H9 (cell line): ENCODE data around the gene UGT3A1. TPM values are rescaled to one million over a fixed set of nuclear protein-coding genes. Genes with fewer than 3 reads are reported as not detected.

ENCODE experiments used
- DNase-seq: peaks from one replicate; pipeline ENCODE4 v3.0.0-alpha.2; 2017
- H2AFZ ChIP-seq: one replicate; pipeline ENCODE4 v1.6.1; 2013; ENCODE audit warnings: mild to moderate bottlenecking, low read length, control low read depth, moderate library complexity
- H2AK5ac ChIP-seq: 2 replicates; pipeline ENCODE4 v1.6.1; 2013; ENCODE audit warnings: low read length, control low read depth, mixed read lengths; ENCODE audit not compliant: insufficient read length
- H2BK120ac ChIP-seq: one replicate; pipeline ENCODE4 v1.6.1; 2013; ENCODE audit warnings: low read depth, mild to moderate bottlenecking, low read length, control low read depth, inconsistent platforms; ENCODE audit not compliant: poor library complexity, severe bottlenecking
- H2BK12ac ChIP-seq: 2 replicates; pipeline ENCODE4 v1.6.1; 2013; ENCODE audit warnings: low read length, control low read depth, mixed read lengths, low read depth; ENCODE audit not compliant: insufficient read length
- H2BK15ac ChIP-seq: 2 replicates; pipeline ENCODE4 v1.6.1; 2013; ENCODE audit warnings: low read depth, low read length, control low read depth
- H2BK20ac ChIP-seq: one replicate; pipeline ENCODE4 v1.6.1; 2013; ENCODE audit warnings: low read depth, mild to moderate bottlenecking, low read length, control low read depth, inconsistent platforms; ENCODE audit not compliant: poor library complexity, severe bottlenecking
- H2BK5ac ChIP-seq: 2 replicates; pipeline ENCODE4 v1.6.1; 2013; ENCODE audit warnings: low read length, control low read depth, mixed read lengths; ENCODE audit not compliant: insufficient read length
- H3K14ac ChIP-seq: 2 replicates; pipeline ENCODE4 v1.6.1; 2013; ENCODE audit warnings: low read length, control low read depth; ENCODE audit not compliant: insufficient read depth
- H3K18ac ChIP-seq: 2 replicates; pipeline ENCODE4 v1.6.1; 2013; ENCODE audit warnings: low read depth, mild to moderate bottlenecking, mixed read lengths, low read length, control low read depth; ENCODE audit not compliant: insufficient read length
- H3K23ac ChIP-seq: 2 replicates; pipeline ENCODE4 v1.6.1; 2013; ENCODE audit warnings: low read length, control low read depth, mixed read lengths, low read depth; ENCODE audit not compliant: insufficient read length
- H3K23me2 ChIP-seq: 2 replicates; pipeline ENCODE4 v1.6.1; 2013; ENCODE audit warnings: low read depth, mild to moderate bottlenecking, mixed read lengths, low read length, control low read depth; ENCODE audit not compliant: insufficient read length, poor library complexity, severe bottlenecking
- H3K27ac ChIP-seq: 2 replicates; pipeline ENCODE4 v1.5.1; 2013; ENCODE audit warnings: low read length, control low read depth, mixed read lengths, low read depth; ENCODE audit not compliant: insufficient read length
- H3K27me3 ChIP-seq: 2 replicates; pipeline ENCODE4 v1.6.1; 2013; ENCODE audit warnings: low read length, control low read depth, inconsistent platforms; ENCODE audit not compliant: insufficient read depth
- H3K4ac ChIP-seq: 2 replicates; pipeline ENCODE4 v1.6.1; 2013; ENCODE audit warnings: low read depth, mild to moderate bottlenecking, control low read depth, inconsistent platforms, low read length, moderate library complexity
- H3K4me1 ChIP-seq: 2 replicates; pipeline ENCODE4 v1.6.1; 2013; ENCODE audit warnings: low read length, control low read depth, inconsistent platforms; ENCODE audit not compliant: insufficient read depth
- H3K4me2 ChIP-seq: 2 replicates; pipeline ENCODE4 v1.6.1; 2013; ENCODE audit warnings: low read length, control low read depth, mixed read lengths; ENCODE audit not compliant: insufficient read length, insufficient read depth
- H3K56ac ChIP-seq: 2 replicates; pipeline ENCODE4 v1.6.1; 2013; ENCODE audit warnings: low read depth, mild to moderate bottlenecking, mixed read lengths, low read length, control low read depth; ENCODE audit not compliant: insufficient read length
- H3K79me1 ChIP-seq: 2 replicates; pipeline ENCODE4 v1.6.1; 2013; ENCODE audit warnings: low read depth, mild to moderate bottlenecking, moderate library complexity, low read length, control low read depth, inconsistent platforms; ENCODE audit not compliant: insufficient read depth, poor library complexity, severe bottlenecking
- H3K79me2 ChIP-seq: 2 replicates; pipeline ENCODE4 v1.6.1; 2013; ENCODE audit warnings: low read length, control low read depth, inconsistent platforms; ENCODE audit not compliant: insufficient read depth
- H3K9ac ChIP-seq: 2 replicates; pipeline ENCODE4 v1.6.1; 2013; ENCODE audit warnings: low read length, control low read depth, mixed read lengths; ENCODE audit not compliant: insufficient read length; ENCODE audit errors: extremely low read depth
- H3K9me3 ChIP-seq: one replicate; pipeline ENCODE4 v1.6.1; 2013; ENCODE audit warnings: low read depth, low read length, inconsistent platforms; ENCODE audit not compliant: control insufficient read depth
- H3T11ph ChIP-seq: one replicate; pipeline ENCODE4 v1.6.1; 2013; ENCODE audit warnings: mild to moderate bottlenecking, low read length, control low read depth, inconsistent platforms
- H4K20me1 ChIP-seq: one replicate; pipeline ENCODE4 v1.6.1; 2013; ENCODE audit not compliant: control insufficient read depth, insufficient read length, insufficient read depth
- H4K5ac ChIP-seq: 2 replicates; pipeline ENCODE4 v1.6.1; 2013; ENCODE audit warnings: low read depth, mild to moderate bottlenecking, mixed read lengths, low read length, control low read depth; ENCODE audit not compliant: insufficient read length
- H4K8ac ChIP-seq: replicated peaks from 2 replicates; pipeline ENCODE4 v1.6.1; 2013; ENCODE audit warnings: low read length, control low read depth, mixed read lengths, low read depth; ENCODE audit not compliant: insufficient read length
- H4K91ac ChIP-seq: 2 replicates; pipeline ENCODE4 v1.6.1; 2013; ENCODE audit warnings: low read depth, mild to moderate bottlenecking, moderate library complexity, mixed read lengths, low read length, control low read depth; ENCODE audit not compliant: insufficient read length
- H3K27ac Mint-ChIP-seq, 3 experiments: 2 replicates in 2 of 3; 3 replicates in 1 of 3; pipeline ENCODE4 v1.8.0; 2020 to 2021; ENCODE audit warnings: mixed read lengths in 3 of 3, mild to moderate bottlenecking in 1 of 3, moderate library complexity in 1 of 3
- H3K27me3 Mint-ChIP-seq: 2 replicates; pipeline ENCODE4 v1.8.0; 2021; ENCODE audit warnings: low read depth, mild to moderate bottlenecking, moderate library complexity, mixed read lengths
- H3K36me3 Mint-ChIP-seq, 3 experiments: 2 replicates in 2 of 3; 3 replicates in 1 of 3; pipeline ENCODE4 v1.8.0; 2020 to 2021; ENCODE audit warnings: low read depth in 3 of 3, mixed read lengths in 3 of 3; ENCODE audit not compliant: insufficient read depth in 1 of 3
- H3K4me1 Mint-ChIP-seq, 2 experiments: 2 replicates each; pipeline ENCODE4 v1.8.0; 2020; ENCODE audit warnings: mixed read lengths in 2 of 2
- H3K4me3 Mint-ChIP-seq, 2 experiments: 2 replicates in 1 of 2; 3 replicates in 1 of 2; pipeline ENCODE4 v1.8.0; 2020 to 2021; ENCODE audit warnings: mild to moderate bottlenecking in 2 of 2, mixed read lengths in 2 of 2, moderate library complexity in 1 of 2
- H3K9me3 Mint-ChIP-seq, 2 experiments: 2 replicates in 1 of 2; 3 replicates in 1 of 2; pipeline ENCODE4 v1.8.0; 2020; ENCODE audit warnings: mild to moderate bottlenecking in 2 of 2, mixed read lengths in 2 of 2, moderate library complexity in 1 of 2
- CTCF ChIP-seq: fragments of 200-600 bp; sonication (generic); conservative IDR thresholded peaks from 3 replicates; pipeline ENCODE4 v1.8.0; 2021; ENCODE audit warnings: antibody characterized with exemption, mild to moderate bottlenecking
- WGBS: extraction: QIAGEN DNeasy Blood & Tissue Kit; methylation state at CpG from one replicate; pipeline ENCODE4 v1.1.7; 2013; ENCODE audit warnings: missing lambda C conversion rate, low lambda C conversion rate, mixed read lengths; ENCODE audit not compliant: insufficient read length; ENCODE audit errors: extremely low coverage; 5-methylcytosine and 5-hydroxymethylcytosine counted together
- total RNA-seq: library from RNA; stranded (reverse); gene quantifications from 2 replicates; pipeline ENCODE4 v1.2.1, GENCODE V29; 2021

The UGT3A1 gene
- total RNA-seq, 1 experiment from 2014 or later = 1.8 TPM

DNA sequence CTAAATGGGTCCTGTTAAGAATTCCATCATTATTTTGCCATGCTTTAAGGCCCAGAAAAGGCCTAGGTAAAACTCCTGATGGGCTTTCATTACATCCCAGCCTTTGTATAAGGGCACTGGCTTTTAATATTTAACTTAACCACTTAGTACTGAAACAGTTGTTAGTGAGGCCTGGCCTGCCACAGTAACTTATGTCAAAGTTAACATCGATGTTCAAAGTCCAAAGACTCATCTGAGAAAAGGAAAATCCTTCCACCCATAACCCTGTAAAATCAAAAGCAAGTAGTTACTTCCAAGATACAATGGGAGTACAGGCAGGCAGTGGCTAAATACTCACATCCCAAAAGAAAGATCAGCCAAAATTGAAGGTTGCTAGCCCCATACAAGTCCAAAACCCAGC is 15.0 kb upstream of the UGT3A1 start:
- no peak overlapping the region for H3K56ac ChIP-seq
- H2BK15ac ChIP-seq = no peak overlapping the region
- H3K9me3 ChIP-seq = peaks cover 17% of the 10 kb centered on the region
- H3K23me2 ChIP-seq = no peaks in the 10 kb centered on the region
- H3K9ac ChIP-seq = no peak overlapping the region
- no peak overlapping the region for H2BK12ac ChIP-seq
- no peak overlapping the region for H2BK120ac ChIP-seq
- H3T11ph ChIP-seq = no peak overlapping the region
- no peak overlapping the region for H3K27ac ChIP-seq
- no peak overlapping the region for H3K4me2 ChIP-seq
- Mint-ChIP-seq H3K4me1 (no peaks in the 10 kb centered on the region), H3K27me3 (peaks cover 3% of the 10 kb centered on the region), H3K27ac (no peak overlapping the region), H3K4me3 (no peak overlapping the region; a peak in 1 of 5 replicates), H3K36me3 (peaks cover 6 to 9% (median 6%) of the 10 kb centered on the region in 3 experiments; a peak in 5 of 7 replicates), H3K9me3 (peaks cover 29 to 36% of the 10 kb centered on the region in 2 experiments)
- no peak for TF ChIP-seq CTCF
- H4K8ac ChIP-seq = no peak overlapping the region
- H3K4ac ChIP-seq = no peak overlapping the region
- no peak overlapping the region for H3K14ac ChIP-seq
- H3K79me1 ChIP-seq = no peaks in the 10 kb centered on the region
- no peak overlapping the region for H2BK20ac ChIP-seq
- no peak overlapping the region for H3K18ac ChIP-seq
- H4K20me1 ChIP-seq = no peaks in the 10 kb centered on the region
- H3K23ac ChIP-seq = no peak overlapping the region
- no peak overlapping the region for H4K5ac ChIP-seq
- DNase-seq = no peak
- H3K27me3 ChIP-seq = no peaks in the 10 kb centered on the region
- H2BK5ac ChIP-seq = no peak overlapping the region
- no peaks in the 10 kb centered on the region for H3K4me1 ChIP-seq
- H4K91ac ChIP-seq = no peak overlapping the region
- no peak overlapping the region for H2AK5ac ChIP-seq
- H3K79me2 ChIP-seq = no peaks in the 10 kb centered on the region
- WGBS = no CpG with 5 or more reads among the region's 1 CpG
- H2AFZ ChIP-seq = no peak overlapping the region
